Adrenal gland (tissue), 5 donors: Measurements from ENCODE around the gene SMG6.

Experiments used
- CTCF ChIP-seq, 6 experiments: fragments of 450-650 bp in 4 of 6; fragments of 200-600 bp in 2 of 6; sonication (generic) in 1 of 6; IDR thresholded peaks; 1 replicate in 5 of 6; 2 replicates in 1 of 6; pipeline versions ENCODE4 v1.5.1 to v1.8.0; 2016 to 2021; ENCODE audit warnings: antibody characterized with exemption in 6 of 6, mild to moderate bottlenecking in 2 of 6, moderate library complexity in 1 of 6
- POLR2A ChIP-seq, 2 donors: fragments of 450-650 bp; IDR thresholded peaks; one replicate each; pipeline ENCODE4 v1.6.1; 2017; ENCODE audit warnings: antibody characterized with exemption in 2 of 2, mild to moderate bottlenecking in 2 of 2, moderate library complexity in 1 of 2
- donor health status: DM: no; HTN: no; CAD: no.

GRCh38 chr17:2011411-2012371 is 291.9 kb downstream of the SMG6 start:
- TF ChIP-seq CTCF (IDR thresholded peaks at IDR 0.05) (no peak), POLR2A (IDR thresholded peaks at IDR 0.05) (no peak)
